OCI-LY7 (cell line): ENCODE results near the gene KDM1B.

Experiments used
- EZH2phosphoT487 ChIP-seq: fragments of 200-600 bp; sonication (generic); IDR thresholded peaks from 2 replicates; pipeline ENCODE4 v1.6.1; 2018; ENCODE audit warnings: low read depth, borderline replicate concordance, mild to moderate bottlenecking, mixed run types, antibody characterized with exemption, low read length, moderate library complexity, mixed read lengths
- TF ChIP-seq, protein P1 (sequence below): fragments of 200-600 bp; sonication (generic); conservative IDR thresholded peaks from 2 replicates; pipeline ENCODE4 v1.5.1; 2014; ENCODE audit warnings: mild to moderate bottlenecking, antibody characterized with exemption, low read length, moderate library complexity, mixed read lengths

DNA sequence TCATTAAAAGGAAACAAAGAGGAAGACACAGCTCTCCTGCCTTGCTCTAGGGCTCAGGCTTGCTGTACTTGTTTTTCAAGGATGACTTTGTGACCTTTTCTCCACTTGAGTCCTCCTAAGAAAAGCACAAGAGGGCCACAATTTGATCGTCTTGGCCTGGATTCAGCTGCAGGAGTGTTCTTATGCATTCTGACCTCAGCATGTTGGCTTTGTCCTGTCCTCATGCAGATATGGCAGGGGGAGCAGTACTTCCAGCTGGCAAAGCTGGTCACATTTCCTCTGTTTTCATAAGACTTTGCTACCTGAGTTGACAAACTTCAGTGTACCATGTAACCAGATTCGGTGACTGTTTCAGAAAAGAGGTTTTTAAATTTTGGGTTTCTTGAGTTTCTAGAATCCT is 30.8 kb downstream of the KDM1B start:
- TF ChIP-seq, protein P1, sequence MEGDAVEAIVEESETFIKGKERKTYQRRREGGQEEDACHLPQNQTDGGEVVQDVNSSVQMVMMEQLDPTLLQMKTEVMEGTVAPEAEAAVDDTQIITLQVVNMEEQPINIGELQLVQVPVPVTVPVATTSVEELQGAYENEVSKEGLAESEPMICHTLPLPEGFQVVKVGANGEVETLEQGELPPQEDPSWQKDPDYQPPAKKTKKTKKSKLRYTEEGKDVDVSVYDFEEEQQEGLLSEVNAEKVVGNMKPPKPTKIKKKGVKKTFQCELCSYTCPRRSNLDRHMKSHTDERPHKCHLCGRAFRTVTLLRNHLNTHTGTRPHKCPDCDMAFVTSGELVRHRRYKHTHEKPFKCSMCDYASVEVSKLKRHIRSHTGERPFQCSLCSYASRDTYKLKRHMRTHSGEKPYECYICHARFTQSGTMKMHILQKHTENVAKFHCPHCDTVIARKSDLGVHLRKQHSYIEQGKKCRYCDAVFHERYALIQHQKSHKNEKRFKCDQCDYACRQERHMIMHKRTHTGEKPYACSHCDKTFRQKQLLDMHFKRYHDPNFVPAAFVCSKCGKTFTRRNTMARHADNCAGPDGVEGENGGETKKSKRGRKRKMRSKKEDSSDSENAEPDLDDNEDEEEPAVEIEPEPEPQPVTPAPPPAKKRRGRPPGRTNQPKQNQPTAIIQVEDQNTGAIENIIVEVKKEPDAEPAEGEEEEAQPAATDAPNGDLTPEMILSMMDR, result no peak
- no peak for TF ChIP-seq EZH2phosphoT487
